Fibroblast of mammary gland (primary cell): ENCODE data around the gene EN2.

Source experiments
- DNase-seq: peaks from one replicate; pipeline ENCODE4 v3.0.0-alpha.2; 2010; ENCODE audit warnings: low read depth
- H3K4me3 ChIP-seq: 2 replicates; pipeline ENCODE4 v1.5.1; 2011; ENCODE audit warnings: low read depth, mild to moderate bottlenecking, low read length, moderate library complexity; ENCODE audit not compliant: control insufficient read depth
- TF ChIP-seq, protein P1 (sequence below): conservative IDR thresholded peaks from 2 replicates; pipeline ENCODE4 v1.5.1; 2011; ENCODE audit warnings: low read depth, low read length, inconsistent platforms; ENCODE audit not compliant: control insufficient read depth, insufficient read depth

Gene EN2

GRCh38 chr7:155464948-155465739, 7.2 kb downstream of the EN2 start:
- no peak for DNase-seq
- TF ChIP-seq, protein P1, sequence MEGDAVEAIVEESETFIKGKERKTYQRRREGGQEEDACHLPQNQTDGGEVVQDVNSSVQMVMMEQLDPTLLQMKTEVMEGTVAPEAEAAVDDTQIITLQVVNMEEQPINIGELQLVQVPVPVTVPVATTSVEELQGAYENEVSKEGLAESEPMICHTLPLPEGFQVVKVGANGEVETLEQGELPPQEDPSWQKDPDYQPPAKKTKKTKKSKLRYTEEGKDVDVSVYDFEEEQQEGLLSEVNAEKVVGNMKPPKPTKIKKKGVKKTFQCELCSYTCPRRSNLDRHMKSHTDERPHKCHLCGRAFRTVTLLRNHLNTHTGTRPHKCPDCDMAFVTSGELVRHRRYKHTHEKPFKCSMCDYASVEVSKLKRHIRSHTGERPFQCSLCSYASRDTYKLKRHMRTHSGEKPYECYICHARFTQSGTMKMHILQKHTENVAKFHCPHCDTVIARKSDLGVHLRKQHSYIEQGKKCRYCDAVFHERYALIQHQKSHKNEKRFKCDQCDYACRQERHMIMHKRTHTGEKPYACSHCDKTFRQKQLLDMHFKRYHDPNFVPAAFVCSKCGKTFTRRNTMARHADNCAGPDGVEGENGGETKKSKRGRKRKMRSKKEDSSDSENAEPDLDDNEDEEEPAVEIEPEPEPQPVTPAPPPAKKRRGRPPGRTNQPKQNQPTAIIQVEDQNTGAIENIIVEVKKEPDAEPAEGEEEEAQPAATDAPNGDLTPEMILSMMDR: no peak
- H3K4me3 ChIP-seq: no peak overlapping the region

- DNase-seq: no peak
- TF ChIP-seq, protein P1: no peak
- no peak overlapping the region for H3K4me3 ChIP-seq
Measured at GRCh38 chr7:155465761-155466141, 7.8 kb downstream of the EN2 start.

DNA sequence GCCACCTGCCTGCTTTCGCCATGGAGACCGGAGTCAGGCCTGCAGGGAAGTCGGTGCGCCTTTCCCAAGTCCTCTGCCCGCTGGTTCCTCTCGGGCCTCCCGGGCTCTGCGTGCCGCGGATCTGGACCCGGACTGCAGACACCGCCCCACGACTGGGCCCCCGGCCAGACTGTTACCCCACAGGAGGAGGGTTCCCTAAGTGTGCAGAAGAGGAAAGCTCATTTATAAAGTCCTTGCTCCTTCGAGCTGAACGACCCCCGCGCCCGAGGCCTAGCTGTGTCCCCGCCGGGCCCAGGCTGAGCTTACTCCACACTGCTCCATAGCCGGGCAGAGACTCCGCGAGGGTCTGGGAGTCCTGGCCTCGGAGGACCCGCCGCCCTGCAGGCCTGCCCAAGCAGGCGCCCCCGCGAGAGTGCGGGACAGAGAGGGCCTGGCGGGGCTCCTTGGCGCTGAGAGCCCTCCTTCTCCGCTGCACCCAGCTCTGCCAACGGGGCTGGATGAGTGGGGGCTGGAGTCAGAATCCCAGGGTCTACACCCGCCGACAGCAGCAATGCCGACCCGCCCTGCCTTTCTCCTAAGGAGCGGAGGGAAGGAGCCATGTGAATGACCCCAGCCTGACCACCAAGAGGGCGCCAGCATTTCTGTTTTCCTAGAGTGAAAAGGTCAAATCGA, 8.3 kb downstream of the EN2 start:
- DNase-seq: no peak
- no peak overlapping the region for H3K4me3 ChIP-seq
- TF ChIP-seq, protein P1: no peak

- TF ChIP-seq, protein P1: no peak
- no peak for DNase-seq
- no peak overlapping the region for H3K4me3 ChIP-seq
Measured at GRCh38 chr7:155466814-155467733, 9.1 kb downstream of the EN2 start.

GRCh38 chr7:155467846-155468784, 10.2 kb downstream of the EN2 start:
- TF ChIP-seq, protein P1: no peak
- no peak overlapping the region for H3K4me3 ChIP-seq
- DNase-seq: no peak
